Stimulated activated CD8-positive, alpha-beta memory T cell treated with anti-CD3 and anti-CD28 coated beads, Interleukin-4, amount 100 ng/mL, for 24 hours (primary cell): ENCODE data around the gene CMYA5.
"Not testable (repeated sequence)": the region's sequence is repeated elsewhere in the genome, so short reads cannot be mapped to it uniquely, and the experiment has no call there.

Experiments
- DNase-seq: peaks from one replicate; pipeline ENCODE4 v3.0.0-alpha.2; 2020; ENCODE audit warnings: low read depth

Gene CMYA5

GRCh38 chr5:79746642-79747569 is 57.3 kb downstream of the CMYA5 start:
- no peak for DNase-seq

- no peak for DNase-seq
Measured at GRCh38 chr5:79750611-79751510, 61.2 kb downstream of the CMYA5 start.

GRCh38 chr5:79753092-79753491 is 63.5 kb downstream of the CMYA5 start:
- DNase-seq, result no peak

GRCh38 chr5:79753877-79754645 is 64.4 kb downstream of the CMYA5 start:
- DNase-seq, result no peak

GRCh38 chr5:79754865-79755555 is 65.4 kb downstream of the CMYA5 start:
- DNase-seq, result no peak

GRCh38 chr5:79756076-79756475 is 66.4 kb downstream of the CMYA5 start:
- no peak for DNase-seq

- no peak for DNase-seq
Measured at GRCh38 chr5:79759436-79759835, 69.8 kb downstream of the CMYA5 start.

GRCh38 chr5:79759848-79760247 is 70.2 kb downstream of the CMYA5 start:
- DNase-seq, result no peak

- no peak for DNase-seq
Measured at GRCh38 chr5:79762929-79763328, 73.3 kb downstream of the CMYA5 start.

GRCh38 chr5:79764147-79764546 is 74.5 kb downstream of the CMYA5 start:
- DNase-seq, result not testable (repeated sequence)

GRCh38 chr5:79771387-79771786 is 81.8 kb downstream of the CMYA5 start:
- DNase-seq, result no peak

GRCh38 chr5:79772651-79773050 is 83.0 kb downstream of the CMYA5 start:
- no peak for DNase-seq

GRCh38 chr5:79773612-79774011 is 84.0 kb downstream of the CMYA5 start:
- no peak for DNase-seq

- DNase-seq, result no peak
Measured at GRCh38 chr5:79774171-79774854, 84.7 kb downstream of the CMYA5 start.

- no peak for DNase-seq
Measured at GRCh38 chr5:79774855-79775237, 85.2 kb downstream of the CMYA5 start.

- not testable (repeated sequence) for DNase-seq
Measured at GRCh38 chr5:79784741-79785140, 95.1 kb downstream of the CMYA5 start.

GRCh38 chr5:79785983-79786382 is 96.3 kb downstream of the CMYA5 start:
- DNase-seq, result no peak

- DNase-seq, result no peak
Measured at GRCh38 chr5:79787448-79787847, 97.8 kb downstream of the CMYA5 start.

GRCh38 chr5:79791843-79792242 is 102.2 kb downstream of the CMYA5 start:
- DNase-seq, result no peak

GRCh38 chr5:79792463-79792862 is 102.8 kb downstream of the CMYA5 start:
- no peak for DNase-seq

- DNase-seq, result no peak
Measured at GRCh38 chr5:79793304-79793703, 103.7 kb downstream of the CMYA5 start.
